NCI-H187 treated with DMSO at 0.1 percent for 48 hours (cell line): Measurements from ENCODE around the gene NBL1.

Experiments used
- DNase-seq: peaks from one replicate; lab custom pipeline; 2025; lab: John Stamatoyannopoulos, UW

NBL1 gene

GRCh38 chr1:19670787-19671186, 26.7 kb downstream of the NBL1 start:
- DNase-seq = no peak

DNA sequence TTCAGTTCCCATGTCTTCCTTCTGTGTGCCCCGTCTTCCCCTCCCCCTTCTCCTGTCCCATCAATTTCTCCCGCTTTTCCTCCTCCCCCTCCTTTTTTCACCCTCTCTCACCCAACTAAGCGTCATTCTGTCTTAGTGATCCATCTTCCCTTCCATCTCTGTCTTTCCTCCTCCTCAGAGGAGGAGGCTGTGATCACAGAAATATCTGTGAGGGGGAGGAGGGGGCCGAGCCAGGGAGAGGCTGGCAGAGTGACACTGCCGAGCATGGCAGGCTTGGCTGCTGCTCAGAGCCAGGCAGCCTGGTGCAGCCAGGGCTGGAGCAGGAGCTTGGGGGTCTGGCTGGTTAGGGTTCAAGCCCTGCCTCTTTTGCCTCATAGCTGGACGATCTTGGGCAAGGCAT, 28.1 kb downstream of the NBL1 start:
- DNase-seq = no peak

GRCh38 chr1:19675797-19676196, 31.7 kb downstream of the NBL1 start:
- no peak for DNase-seq

DNA sequence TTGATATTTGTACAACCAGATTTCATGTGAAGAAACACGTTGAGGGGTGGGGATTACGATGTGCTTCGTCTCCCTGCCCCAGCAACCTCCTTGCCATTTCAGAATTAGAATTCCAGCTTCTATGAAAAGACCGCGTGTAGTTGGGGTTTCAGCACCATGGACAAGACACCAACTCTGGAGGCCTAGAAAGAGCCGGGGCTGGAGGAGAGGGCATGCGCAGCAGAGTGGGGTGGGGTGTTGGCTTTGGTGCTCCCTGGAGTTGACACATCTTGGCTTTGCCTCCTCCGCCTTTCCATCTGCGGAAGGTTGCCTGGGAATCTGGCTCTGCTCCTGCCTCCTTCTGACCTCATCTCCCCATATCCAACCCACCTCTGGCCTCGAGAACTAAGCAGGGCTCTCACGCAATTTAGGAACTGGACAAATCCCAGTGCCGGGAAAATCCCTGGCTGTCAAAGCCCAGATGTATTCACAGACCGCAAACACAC, 32.4 kb downstream of the NBL1 start:
- no peak for DNase-seq

DNA sequence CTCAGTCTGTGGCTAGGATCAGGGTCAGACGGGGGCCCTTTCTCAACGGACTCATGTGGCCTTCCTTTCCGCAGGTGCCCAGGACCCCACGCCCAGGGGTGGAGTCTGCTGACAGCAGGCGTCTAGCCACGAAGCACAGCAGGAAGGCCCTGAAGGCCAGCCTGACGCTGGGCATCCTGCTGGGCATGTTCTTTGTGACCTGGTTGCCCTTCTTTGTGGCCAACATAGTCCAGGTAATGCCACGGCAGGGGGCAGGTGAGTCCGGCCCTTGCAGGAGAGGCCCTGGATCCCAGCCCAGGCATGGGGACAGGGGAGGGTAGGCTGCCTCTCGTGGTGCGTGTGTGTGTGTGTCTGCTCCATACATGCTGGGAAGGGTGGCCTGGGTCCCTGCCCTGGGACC, 34.4 kb downstream of the NBL1 start:
- DNase-seq = no peak

DNA sequence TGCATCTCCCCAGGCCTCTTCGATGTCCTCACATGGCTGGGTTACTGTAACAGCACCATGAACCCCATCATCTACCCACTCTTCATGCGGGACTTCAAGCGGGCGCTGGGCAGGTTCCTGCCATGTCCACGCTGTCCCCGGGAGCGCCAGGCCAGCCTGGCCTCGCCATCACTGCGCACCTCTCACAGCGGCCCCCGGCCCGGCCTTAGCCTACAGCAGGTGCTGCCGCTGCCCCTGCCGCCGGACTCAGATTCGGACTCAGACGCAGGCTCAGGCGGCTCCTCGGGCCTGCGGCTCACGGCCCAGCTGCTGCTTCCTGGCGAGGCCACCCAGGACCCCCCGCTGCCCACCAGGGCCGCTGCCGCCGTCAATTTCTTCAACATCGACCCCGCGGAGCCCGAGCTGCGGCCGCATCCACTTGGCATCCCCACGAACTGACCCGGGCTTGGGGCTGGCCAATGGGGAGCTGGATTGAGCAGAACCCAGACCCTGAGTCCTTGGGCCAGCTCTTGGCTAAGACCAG, 34.9 kb downstream of the NBL1 start:
- no peak for DNase-seq

GRCh38 chr1:19679691-19680090, 35.6 kb downstream of the NBL1 start:
- DNase-seq = no peak

GRCh38 chr1:19680644-19681043, 36.5 kb downstream of the NBL1 start:
- no peak for DNase-seq

DNA sequence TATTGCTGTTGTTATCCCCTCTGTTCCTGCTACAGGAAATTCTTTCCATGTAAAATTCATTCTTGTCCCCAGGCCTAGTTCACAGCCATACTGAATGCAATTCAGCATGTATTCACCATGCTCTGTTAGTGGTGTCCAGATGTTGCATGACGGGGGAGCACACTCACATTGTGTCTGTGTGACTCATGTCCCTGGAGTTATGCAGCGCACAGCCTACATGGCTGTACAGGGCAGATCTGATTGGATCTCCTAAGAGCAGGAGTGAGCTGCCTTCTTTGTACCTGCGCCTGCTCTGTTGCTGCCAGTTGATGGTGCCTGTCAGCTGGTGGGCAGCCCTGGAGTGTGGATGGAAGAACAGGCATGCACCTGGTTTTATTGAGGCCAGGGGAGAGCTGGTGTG, 38.1 kb downstream of the NBL1 start:
- no peak for DNase-seq

GRCh38 chr1:19682901-19683300, 38.8 kb downstream of the NBL1 start:
- DNase-seq = no peak

DNA sequence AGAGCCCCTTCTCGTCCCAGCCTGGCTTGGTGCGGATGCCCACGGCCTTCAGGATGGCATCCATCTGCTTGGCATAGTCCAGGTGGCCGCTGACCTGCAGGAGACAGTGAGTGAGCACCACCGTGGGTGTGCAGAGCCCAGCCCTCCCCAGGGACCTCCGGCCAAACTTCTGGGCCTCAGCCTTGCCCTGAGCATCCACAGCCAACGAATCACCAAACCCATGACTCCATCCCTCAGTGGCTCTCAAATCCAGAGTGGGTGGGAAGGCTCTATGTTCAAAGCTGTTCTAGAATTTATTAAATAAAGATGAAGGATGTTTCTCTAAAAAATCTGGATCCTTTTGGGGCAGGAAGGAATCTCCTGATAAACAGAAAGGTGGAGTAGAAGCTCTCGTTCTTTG, 39.2 kb downstream of the NBL1 start:
- DNase-seq = no peak

DNA sequence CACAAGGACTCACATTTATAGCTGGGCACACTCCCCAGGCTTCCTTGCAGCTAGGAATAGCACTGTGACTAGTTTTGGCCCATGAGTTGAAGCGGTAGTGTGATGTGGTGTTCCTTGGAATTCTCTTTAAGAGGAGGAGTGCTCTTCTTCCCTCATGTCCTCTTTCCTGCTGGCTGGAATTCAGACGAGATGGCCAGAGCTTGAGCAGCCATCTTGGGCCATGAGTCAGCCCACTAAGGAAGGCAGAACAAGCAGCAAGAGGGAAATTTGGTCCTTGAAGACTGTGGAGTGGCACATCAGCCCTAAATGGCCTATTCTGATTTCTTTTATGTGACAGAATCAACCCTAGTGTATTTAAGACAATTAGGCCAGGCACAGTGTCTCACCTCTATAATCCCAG, 40.6 kb downstream of the NBL1 start:
- DNase-seq = no peak

DNA sequence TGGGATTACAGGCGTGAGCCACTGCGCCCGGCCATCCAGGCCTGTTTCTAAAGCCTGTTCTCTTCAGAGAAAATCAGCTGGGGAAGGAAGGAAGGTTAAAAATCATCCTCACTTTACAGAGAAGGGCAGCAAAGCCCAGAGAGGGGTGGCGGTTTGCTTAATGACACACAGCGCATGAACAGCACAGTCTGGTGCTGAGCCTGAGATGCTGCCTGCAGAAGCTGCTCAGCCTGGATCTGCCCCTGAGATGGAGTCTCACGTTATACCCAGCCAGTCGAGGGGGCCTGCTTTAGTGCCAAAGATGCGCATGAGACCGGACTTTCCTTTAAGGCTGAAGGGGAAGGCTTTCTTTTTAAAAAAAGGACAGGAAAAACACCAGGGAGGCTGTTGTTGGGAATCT, 41.9 kb downstream of the NBL1 start:
- no peak for DNase-seq

DNA sequence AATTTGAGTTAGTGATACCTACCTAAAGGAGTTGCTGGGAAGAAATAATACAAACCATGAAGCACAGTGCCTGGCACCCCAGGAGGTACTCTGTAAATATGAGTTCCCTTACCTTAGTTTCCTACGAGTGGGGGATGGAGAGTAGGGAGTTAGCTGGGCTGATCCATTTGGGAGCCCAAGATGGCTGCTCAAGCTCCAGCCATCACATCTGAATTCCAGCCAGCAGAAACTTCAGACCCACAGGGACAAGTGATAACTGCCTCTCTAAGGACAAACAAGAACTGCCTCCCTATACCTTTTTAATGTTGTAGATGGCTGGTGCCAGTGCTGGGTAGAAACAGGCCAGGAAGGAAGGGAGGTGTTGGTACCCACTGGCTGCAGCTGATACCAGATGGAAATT, 43.3 kb downstream of the NBL1 start:
- DNase-seq = no peak

DNA sequence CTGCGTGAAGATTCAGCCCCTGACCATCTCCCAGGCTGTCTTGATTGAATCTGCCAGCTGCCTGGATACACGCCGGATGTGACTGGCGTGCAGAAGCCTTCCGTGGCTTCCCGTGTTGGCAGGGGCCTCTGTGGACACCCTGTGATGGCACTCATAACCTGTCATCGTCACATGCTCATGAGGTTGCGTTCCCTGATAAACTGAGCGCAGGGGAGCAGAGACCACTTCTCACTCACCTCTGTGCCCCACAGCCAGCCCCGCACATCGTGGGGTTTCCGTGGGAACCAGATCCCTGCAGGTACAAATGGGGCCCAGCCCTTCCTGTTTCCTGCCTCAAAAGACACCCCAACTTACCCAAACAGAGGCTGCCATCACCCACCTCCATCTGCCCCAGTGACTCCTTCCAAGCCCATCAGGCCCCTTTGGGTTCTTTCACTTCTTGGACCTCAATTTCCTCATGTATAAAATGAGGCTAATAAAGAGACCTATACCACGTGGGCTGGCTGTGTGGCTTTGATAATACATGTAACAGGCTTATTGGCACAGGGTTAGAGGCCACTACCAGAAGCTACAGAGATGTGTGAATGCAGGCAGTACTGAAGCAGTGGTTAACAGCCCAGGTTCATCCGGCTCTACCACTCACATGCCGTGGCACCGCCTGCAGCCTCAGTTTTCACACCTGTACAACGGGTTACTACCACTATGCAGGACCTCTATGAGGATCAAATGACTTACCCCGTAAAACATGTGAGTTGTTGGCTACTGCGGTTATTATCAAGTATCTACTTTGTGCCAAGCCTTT, 44.1 kb downstream of the NBL1 start:
- no peak for DNase-seq

- DNase-seq = no peak
These were observed 45.1 kb downstream of the NBL1 start for GRCh38 chr1:19689085-19689757.

- no peak for DNase-seq
These were observed 45.7 kb downstream of the NBL1 start for GRCh38 chr1:19689856-19690255.

DNA sequence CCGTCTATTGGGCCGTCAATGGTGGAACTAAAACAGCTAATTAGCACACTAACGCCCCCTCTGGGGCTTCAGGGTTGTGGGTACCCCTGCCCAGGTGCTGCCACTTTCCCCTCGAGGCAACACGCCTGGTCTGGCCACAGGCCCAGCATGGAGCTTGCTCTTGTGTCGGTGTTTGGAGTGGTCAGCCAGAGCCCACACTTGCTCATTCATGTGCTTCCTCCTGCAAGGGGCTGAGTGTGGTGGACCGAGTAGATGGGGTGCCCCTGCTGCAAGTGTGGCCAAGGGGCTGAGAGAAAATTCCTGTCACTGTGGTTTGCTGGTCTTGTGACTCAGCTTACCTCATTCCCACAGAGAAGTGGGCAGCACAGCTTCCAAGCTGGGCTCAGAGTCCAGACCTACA, 46.2 kb downstream of the NBL1 start:
- DNase-seq = no peak

DNA sequence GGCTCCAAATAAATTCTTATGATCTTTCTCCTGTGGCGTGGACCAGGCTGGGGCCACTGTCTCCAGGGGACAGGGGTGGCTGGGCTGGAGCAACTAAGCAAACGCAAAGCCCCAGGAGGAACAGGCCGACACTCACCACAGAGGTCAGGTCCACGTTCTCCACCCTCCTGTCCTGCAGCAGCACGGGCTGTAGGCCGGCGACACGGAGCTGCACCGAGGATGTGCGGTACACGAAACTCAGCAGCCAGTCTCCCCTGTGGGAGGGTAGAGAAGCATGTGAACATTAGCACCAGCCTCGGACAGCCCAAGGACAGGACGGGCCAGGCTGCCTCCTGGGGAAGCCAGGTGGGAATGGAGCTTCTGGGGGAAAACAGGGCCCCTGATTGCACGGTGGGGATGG, 50.2 kb downstream of the NBL1 start:
- DNase-seq = no peak

GRCh38 chr1:19695772-19696171, 51.7 kb downstream of the NBL1 start:
- DNase-seq = no peak

GRCh38 chr1:19696820-19697219, 52.7 kb downstream of the NBL1 start:
- no peak for DNase-seq

GRCh38 chr1:19698181-19698580, 54.1 kb downstream of the NBL1 start:
- DNase-seq = no peak

GRCh38 chr1:19700079-19700777, 56.1 kb downstream of the NBL1 start:
- no peak for DNase-seq
